HG03378 (cell line): ENCODE results near the gene ACAD9.
"Not testable (repeated sequence)": the region's sequence is repeated elsewhere in the genome, so short reads cannot be mapped to it uniquely, and the experiment has no call there.

Source experiments
- ATAC-seq: cut with Tn5 transposase; IDR thresholded peaks from one replicate; pipeline ENCODE4 v1.9.1; 2021; ENCODE audit warnings: mild to moderate bottlenecking, moderate library complexity; ENCODE audit not compliant: unreplicated experiment

Gene ACAD9

DNA sequence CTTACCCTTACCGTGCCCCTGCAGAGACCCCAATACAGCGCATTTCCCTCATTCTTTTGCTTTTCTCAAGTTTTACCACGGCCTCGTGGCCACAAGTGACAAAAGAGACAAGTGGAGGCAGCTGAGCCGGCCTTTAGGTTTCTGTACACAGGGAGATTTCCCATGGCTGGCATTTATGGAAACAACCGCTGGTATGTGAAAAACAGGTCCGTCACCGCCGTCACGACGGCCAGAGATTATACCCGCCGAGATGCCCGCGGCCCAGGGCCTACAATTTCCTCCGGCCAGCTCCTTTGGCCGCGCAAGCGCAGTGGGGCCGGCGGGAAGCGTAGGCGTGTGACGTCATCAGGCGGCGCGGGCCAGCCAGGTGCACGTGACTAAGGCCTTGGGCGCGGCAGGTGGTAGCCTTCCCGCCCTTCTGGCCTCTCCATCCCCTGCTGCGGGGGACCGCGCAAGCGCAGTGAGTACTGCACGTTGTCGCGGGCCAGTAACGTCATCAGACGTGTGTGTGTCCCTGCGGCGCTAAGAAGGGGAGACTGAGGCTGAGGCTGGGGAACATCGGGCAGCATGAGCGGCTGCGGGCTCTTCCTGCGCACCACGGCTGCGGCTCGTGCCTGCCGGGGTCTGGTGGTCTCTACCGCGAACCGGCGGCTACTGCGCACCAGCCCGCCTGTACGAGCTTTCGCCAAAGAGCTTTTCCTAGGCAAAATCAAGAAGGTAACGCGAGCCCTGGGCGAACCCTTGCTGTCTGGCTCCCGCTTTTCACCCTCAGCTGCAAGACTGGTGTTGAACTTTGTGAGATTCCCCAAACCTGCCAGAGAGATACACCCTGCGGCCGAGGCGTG lies at the start of gene ACAD9:
Gene ACAD9, plus strand, starts transcription at position 496 of the 845 bp plus-strand sequence. Its CDS starts 72 bp downstream, at position 568.
- peak; percentile 83 for ATAC-seq

- ATAC-seq, result not testable (repeated sequence)
These were observed 49.3 kb upstream of the ACAD9 start for GRCh38 chr3:128829925-128830625.

GRCh38 chr3:128830762-128831161 lies 48.7 kb upstream of the ACAD9 start:
- not testable (repeated sequence) for ATAC-seq

DNA sequence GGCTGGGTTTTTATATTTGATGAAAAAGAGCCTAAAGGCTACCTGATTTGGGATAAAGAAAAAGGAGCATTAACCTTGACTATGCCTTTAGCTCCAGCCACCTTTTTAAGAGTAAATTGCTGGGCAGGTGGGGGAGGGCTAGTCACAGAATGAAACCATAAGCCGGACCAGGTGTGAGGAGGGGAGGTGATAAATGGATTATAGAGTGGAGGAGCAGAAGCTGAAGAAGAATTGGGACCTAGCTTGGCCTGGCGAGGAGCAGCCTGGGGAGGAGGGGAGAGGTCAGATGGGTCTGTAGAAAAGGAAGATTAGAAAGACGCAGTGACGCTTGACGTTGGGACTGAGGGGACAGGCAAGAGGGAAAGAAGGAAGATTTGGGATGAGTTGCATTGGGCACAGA lies 46.4 kb upstream of the ACAD9 start:
- not testable (repeated sequence) for ATAC-seq

DNA sequence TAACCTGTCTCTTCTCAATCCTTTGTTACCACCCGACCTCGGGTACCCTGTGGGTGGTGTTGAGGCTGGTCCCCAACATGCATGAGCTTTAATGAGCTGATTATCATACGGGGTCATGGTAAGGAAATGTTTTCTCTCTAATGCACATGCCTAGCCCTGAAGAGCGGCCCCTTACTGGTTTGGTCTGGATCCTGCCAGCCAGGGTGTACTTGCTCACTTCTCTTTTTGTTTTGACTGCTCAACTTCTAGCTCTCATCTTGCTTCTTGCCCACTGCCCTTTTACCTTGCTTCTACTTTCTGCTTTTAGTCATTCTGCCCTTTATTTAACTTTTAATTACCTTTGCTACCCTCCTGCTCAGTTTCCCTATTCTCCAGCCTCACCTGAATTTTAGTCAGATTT lies 44.3 kb upstream of the ACAD9 start:
- ATAC-seq, result no peak

DNA sequence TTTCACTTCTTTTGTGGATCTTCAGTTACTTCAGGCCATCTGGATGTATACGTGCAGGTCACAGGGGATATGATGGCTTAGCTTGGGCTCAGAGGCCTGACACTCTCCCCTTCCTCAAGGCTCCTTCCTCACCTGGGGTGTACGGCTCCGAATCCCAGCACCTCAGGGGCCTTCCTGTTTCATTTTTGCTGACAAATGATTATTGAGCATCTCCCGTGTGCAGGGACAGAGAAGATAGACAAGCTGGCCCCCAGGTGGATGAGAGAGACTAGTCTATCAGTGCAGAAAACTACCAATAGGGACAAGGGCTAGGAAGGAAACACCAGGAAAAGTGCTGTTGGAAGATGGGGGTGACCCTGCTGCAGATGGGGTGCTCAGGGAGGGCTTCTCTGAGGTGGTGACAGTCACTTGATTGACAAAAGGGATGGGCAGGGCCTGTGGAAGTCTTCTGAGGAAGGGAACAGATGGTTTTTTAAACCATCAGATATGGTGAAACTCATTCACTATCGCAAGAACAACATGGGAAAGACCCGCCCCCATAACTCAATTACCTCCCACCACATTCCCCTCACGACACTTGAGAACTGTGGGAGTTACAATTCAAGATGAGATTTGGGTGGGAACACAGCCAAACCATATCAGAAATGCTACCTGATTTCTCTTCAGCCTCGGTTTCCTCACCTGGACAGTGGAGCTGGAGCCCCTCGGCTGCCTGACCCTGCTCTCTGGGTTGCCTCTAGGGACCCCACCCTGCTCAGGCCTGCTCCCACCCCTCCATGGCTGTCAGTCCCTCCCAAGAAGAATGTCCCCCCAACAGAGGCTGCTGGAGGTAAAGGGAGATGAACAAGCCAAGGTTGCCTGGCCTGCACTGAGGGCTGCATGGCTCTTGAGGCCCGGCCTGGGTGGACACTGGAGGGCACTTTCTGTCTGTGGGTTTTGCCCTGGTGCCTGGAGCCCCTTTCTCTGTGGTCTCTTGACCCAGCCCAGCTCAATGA lies 37.2 kb upstream of the ACAD9 start:
- no peak for ATAC-seq

DNA sequence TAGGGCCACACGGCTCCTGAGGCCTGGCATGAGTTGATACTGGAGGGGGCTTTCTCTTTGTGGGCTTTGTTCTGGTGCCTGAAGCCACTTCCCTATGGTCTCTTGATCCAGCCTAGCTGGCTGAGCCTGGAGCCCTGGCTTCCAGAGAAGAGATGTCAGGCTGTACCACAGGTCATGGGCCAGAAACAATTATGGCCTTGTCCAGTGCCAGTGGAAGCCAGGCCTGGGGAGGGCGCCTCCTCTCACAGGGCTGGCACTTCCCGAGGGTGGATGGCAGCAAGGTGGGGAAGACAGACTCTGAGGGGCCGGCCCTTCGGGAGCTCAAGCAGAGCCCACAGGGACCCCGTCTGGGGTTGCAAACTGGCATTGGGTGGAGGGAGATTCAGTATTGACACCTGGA lies 34.9 kb upstream of the ACAD9 start:
- ATAC-seq, result no peak

- no peak for ATAC-seq
These were observed 34.2 kb upstream of the ACAD9 start for GRCh38 chr3:128845119-128845777.

DNA sequence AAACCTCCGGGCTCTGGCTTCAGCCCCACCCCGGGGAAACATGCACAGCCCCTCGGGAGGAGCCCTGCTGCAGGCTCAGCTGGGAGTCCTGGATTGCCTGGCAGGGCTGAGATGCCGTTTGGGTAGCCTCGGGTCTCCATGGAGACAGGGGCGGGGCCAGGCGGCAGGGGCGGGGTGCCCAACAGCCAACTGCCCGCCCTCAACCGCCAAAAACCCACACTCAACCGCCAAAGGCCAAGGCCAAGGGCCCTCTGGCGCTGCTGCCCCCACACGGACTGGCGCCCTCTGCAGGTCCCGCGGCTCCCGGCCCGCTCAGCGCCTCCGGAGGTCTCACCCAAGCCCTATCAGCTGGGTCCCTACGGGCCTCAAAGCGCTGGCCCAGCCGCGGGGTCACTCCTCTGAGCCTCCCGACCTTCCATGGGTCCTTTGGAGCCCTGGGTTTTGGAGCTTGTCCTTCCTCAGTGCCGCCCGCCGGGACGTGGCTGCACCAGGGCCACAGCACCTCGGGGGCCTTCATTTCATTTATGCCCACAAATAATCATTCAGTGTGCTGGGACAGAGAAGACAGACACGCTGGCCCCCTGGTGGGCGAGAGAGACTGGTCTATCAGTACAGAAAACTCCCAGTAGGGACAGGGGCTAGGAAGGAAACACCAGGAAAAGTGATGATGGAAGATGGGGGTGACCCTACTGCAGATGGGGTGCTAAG lies 33.5 kb upstream of the ACAD9 start:
- peak; percentile 66 for ATAC-seq

DNA sequence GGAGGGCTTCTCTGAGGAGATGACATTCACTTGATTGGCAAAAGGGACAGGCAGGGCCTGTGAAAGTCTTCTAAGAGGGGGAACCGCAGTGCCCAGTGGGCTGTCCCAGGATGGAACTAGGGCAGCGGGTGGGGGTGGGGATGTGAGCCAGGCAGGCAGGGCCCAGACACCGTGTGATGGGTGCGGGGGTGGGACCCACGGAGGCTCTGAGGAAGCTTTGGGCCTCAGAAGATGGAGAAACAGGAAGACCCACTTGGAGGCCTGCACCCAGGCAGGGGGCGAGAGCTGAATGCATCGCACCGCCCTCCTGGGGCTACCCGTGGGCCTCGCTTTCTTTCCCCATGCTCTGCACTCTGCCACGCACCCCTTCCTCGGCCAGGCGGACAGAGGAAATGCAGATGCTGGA lies 32.9 kb upstream of the ACAD9 start:
- no peak for ATAC-seq

DNA sequence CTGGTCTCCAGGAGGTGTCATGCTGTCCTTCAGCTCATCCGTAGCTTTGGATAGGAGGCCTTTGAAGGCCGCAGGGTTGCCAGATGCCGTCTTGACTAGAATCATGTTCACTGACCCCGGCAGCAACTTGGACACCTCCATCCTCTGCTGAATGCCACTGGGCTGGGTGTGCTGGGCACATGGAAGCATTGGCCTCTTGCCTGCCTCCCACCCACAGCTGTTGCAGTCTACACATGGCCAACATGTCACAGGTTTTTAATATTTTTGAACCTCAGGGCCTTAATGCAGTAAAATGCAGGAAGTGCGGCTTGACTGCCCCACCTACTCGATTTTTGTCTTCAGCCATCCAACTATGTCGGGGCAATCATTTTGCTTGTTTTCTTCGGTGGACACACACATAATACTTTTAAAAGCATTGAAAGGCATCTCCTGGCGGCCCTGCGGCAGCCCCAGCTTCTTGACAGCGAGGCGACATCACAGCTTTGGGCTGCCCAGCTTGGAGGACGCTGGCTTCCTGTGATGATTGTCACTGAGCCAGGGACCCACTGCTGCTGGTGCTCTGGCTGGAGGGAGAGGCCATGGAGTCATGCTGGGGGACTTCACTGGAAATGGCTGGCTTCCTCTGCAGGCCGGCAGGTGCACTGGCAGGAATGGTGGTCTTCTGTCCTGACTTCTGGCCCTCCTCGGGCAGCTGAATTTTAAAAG lies 31.6 kb upstream of the ACAD9 start:
- no peak for ATAC-seq

- no peak for ATAC-seq
These were observed 30.5 kb upstream of the ACAD9 start for GRCh38 chr3:128848936-128849335.

- ATAC-seq, result no peak
These were observed 29.4 kb upstream of the ACAD9 start for GRCh38 chr3:128849911-128850455.

DNA sequence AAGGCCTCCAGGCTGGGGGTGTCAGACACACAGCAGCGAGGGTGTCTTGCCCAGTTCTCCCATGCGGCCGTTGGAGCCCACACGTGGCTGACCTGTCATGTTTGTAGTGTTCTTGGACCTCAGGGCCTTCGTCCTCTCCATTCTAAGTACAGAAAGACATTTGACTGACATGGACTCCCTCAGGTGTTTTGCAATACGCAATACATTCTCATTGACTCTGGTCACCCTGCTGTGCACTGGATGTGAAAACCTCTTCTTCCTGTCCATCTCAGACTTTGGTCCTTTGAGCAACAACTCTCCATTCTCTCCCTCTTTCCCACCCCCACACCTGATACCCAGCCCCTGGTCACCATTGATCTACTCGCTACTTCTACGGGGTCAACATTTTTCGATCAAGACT lies 28.9 kb upstream of the ACAD9 start:
- no peak for ATAC-seq

- no peak for ATAC-seq
These were observed 27.8 kb upstream of the ACAD9 start for GRCh38 chr3:128851601-128852000.

DNA sequence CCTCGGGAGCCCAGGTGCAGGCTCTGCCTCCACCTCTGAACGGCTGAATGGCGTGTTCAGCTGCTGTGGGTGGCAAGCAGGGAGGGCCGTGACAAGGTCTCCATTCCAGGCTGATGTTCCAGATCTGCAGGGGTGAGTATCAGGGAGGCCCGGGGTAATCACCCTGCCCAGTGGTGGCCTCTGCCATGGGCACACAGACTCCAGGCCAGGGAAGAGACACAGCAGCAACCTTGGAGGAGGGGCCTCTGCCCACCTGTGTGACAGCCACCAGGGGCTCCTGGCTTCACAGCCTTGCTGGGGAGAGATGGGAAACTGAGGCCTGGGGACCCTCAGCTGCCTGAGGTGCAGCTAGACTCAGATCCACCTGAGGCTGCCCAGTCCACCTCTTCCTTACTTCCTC lies 25.6 kb upstream of the ACAD9 start:
- no peak for ATAC-seq

- no peak for ATAC-seq
These were observed 24.9 kb upstream of the ACAD9 start for GRCh38 chr3:128854475-128854874.

GRCh38 chr3:128855569-128855968 lies 23.9 kb upstream of the ACAD9 start:
- ATAC-seq, result no peak

GRCh38 chr3:128858167-128858566 lies 21.3 kb upstream of the ACAD9 start:
- no peak for ATAC-seq
